LoVo (cell line): ENCODE results near the gene VPS13D.

Source experiments
- DNase-seq: peaks from one replicate; pipeline ENCODE4 v3.0.0-alpha.2; 2016; ENCODE audit warnings: low spot score

Gene VPS13D

GRCh38 chr1:12404918-12405317, 175.1 kb downstream of the VPS13D start:
- no peak for DNase-seq

GRCh38 chr1:12405325-12406210, 175.7 kb downstream of the VPS13D start:
- peak; percentile 5 for DNase-seq

GRCh38 chr1:12406211-12407021, 176.6 kb downstream of the VPS13D start:
- no peak for DNase-seq

- peak; percentile 7 for DNase-seq
Observed at GRCh38 chr1:12407050-12407961, 177.5 kb downstream of the VPS13D start.

- DNase-seq: no peak
Observed at GRCh38 chr1:12407962-12408454, 178.2 kb downstream of the VPS13D start.

GRCh38 chr1:12408662-12409061, 178.8 kb downstream of the VPS13D start:
- no peak for DNase-seq

- DNase-seq: no peak
Observed at GRCh38 chr1:12409681-12410080, 179.9 kb downstream of the VPS13D start.

GRCh38 chr1:12410351-12410750, 180.5 kb downstream of the VPS13D start:
- no peak for DNase-seq

- DNase-seq: no peak
Observed at GRCh38 chr1:12411098-12411497, 181.3 kb downstream of the VPS13D start.

- no peak for DNase-seq
Observed at GRCh38 chr1:12411747-12412146, 181.9 kb downstream of the VPS13D start.

- DNase-seq: no peak
Observed at GRCh38 chr1:12412439-12412838, 182.6 kb downstream of the VPS13D start.

GRCh38 chr1:12413664-12414410, 184.0 kb downstream of the VPS13D start:
- DNase-seq: no peak

GRCh38 chr1:12414444-12415018, 184.7 kb downstream of the VPS13D start:
- DNase-seq: no peak

GRCh38 chr1:12415038-12415466, 185.2 kb downstream of the VPS13D start:
- DNase-seq: no peak

GRCh38 chr1:12416101-12416500, 186.3 kb downstream of the VPS13D start:
- DNase-seq: no peak

- no peak for DNase-seq
Observed at GRCh38 chr1:12416744-12417143, 186.9 kb downstream of the VPS13D start.

- DNase-seq: no peak
Observed at GRCh38 chr1:12417389-12417788, 187.6 kb downstream of the VPS13D start.

- no peak for DNase-seq
Observed at GRCh38 chr1:12420171-12420570, 190.3 kb downstream of the VPS13D start.

- DNase-seq: no peak
Observed at GRCh38 chr1:12422488-12422887, 192.7 kb downstream of the VPS13D start.

GRCh38 chr1:12424087-12424529, 194.3 kb downstream of the VPS13D start:
- no peak for DNase-seq

- no peak for DNase-seq
Observed at GRCh38 chr1:12424793-12425192, 195.0 kb downstream of the VPS13D start.
